Prostate gland (tissue), 2 donors: Measurements from ENCODE around the gene AKAP13. TPM values are rescaled to one million over a fixed set of nuclear protein-coding genes. Genes with fewer than 3 reads are reported as not detected.
A peak's percentile ranks its signal among the peaks of the same experiment; 100 is the strongest.

Experiments used
- DNase-seq: peaks from one replicate; pipeline ENCODE4 v3.0.0-alpha.2; 2019; ENCODE audit warnings: low spot score
- H3K27ac ChIP-seq, 2 donors: fragments of 200-600 bp; sonication (generic); 2 replicates each; pipeline ENCODE4 v1.5.1; 2017 to 2019
- H3K27me3 ChIP-seq: fragments of 200-600 bp; sonication (generic); replicated peaks from 2 replicates; pipeline ENCODE4 v1.5.1; 2019; ENCODE audit not compliant: insufficient read depth
- H3K36me3 ChIP-seq, 2 donors: fragments of 200-600 bp; sonication (generic); 1 replicate in 1 of 2; 2 replicates in 1 of 2; pipeline versions ENCODE4 v1.5.1 to v1.8.1; 2017 to 2019
- H3K4me1 ChIP-seq: fragments of 200-600 bp; sonication (generic); replicated peaks from 2 replicates; pipeline ENCODE4 v1.5.1; 2019
- H3K4me3 ChIP-seq, 2 donors: fragments of 200-600 bp; sonication (generic); 2 replicates each; pipeline ENCODE4 v1.5.1; 2017 to 2019
- H3K9me3 ChIP-seq: fragments of 200-600 bp; sonication (generic); 2 replicates; pipeline ENCODE4 v1.5.1; 2017
- CTCF ChIP-seq, 4 experiments: fragments of 200-600 bp in 2 of 4; fragments of 450-650 bp in 2 of 4; sonication (generic) in 2 of 4; IDR thresholded peaks; 1 replicate in 3 of 4; 2 replicates in 1 of 4; pipeline ENCODE4 v1.5.1; 2016 to 2019; ENCODE audit warnings: antibody characterized with exemption in 4 of 4, mild to moderate bottlenecking in 2 of 4, moderate library complexity in 2 of 4
- POLR2A ChIP-seq: fragments of 450-650 bp; IDR thresholded peaks from one replicate; pipeline ENCODE4 v1.6.1; 2016; ENCODE audit warnings: antibody characterized with exemption, mild to moderate bottlenecking
- POLR2AphosphoS5 ChIP-seq: sonication (generic); formaldehyde crosslinking; IDR thresholded peaks from one replicate; pipeline ENCODE4 v1.6.1; 2017; ENCODE audit warnings: antibody characterized with exemption
- WGBS: methylation state at CpG from one replicate; pipeline ENCODE4 v1.1.5; 2018; 5-methylcytosine and 5-hydroxymethylcytosine counted together
- intact Hi-C: fragments of 100-400 bp; cut with DNase I; formaldehyde crosslinking; loops from one replicate; pipeline ENCODE4 v1.14.2; 2022
- total RNA-seq, 2 donors: library from RNA; depleted of rRNA; stranded (reverse); fragments of >200 nt; gene quantifications; one replicate each; pipeline ENCODE4 v1.1.0, GENCODE V29; 2016

Gene AKAP13
- total RNA-seq, 2 donors from 2014 or later = 102 to 195 TPM

GRCh38 chr15:85750319-85751290 is 370.2 kb downstream of the AKAP13 start:
- 27% methylated on average over 27 of the region's 27 CpGs for WGBS
- intact Hi-C loops = loop anchor here (2.0 to 5.0 kb wide), 2 partner anchors 34 to 82 kb away; no protein-coding TSS in a partner anchor
- DNase-seq = peak; percentile 48
- Histone ChIP-seq H3K27ac (peak overlapping the region; percentile 65 to 70), H3K36me3 (no peaks in the 10 kb centered on the region), H3K4me3 (peak overlapping the region in 1 of 2 donors; percentile 1), H3K9me3 (no peaks in the 10 kb centered on the region), H3K4me1 (peaks cover 7% of the 10 kb centered on the region), H3K27me3 (no peaks in the 10 kb centered on the region)
- TF ChIP-seq POLR2AphosphoS5 (peak; percentile 60), CTCF (IDR thresholded peaks at IDR 0.05) (peak in 1 of 4 experiments; percentile 8), POLR2A (no peak)

- intact Hi-C loops = loop anchor here (2.0 to 5.0 kb wide), 2 partner anchors 33 to 81 kb away; no protein-coding TSS in a partner anchor
- Histone ChIP-seq H3K27me3 (no peaks in the 10 kb centered on the region), H3K4me3 (no peak overlapping the region), H3K4me1 (peaks cover 7% of the 10 kb centered on the region), H3K36me3 (no peaks in the 10 kb centered on the region), H3K9me3 (no peaks in the 10 kb centered on the region), H3K27ac (peak overlapping the region; percentile 65 to 70)
- no peak for TF ChIP-seq POLR2A
- DNase-seq = no peak
- 57% methylated on average over 15 of the region's 15 CpGs for WGBS
These were observed 371.1 kb downstream of the AKAP13 start for GRCh38 chr15:85751291-85752123.

GRCh38 chr15:85752124-85752475 is 371.7 kb downstream of the AKAP13 start:
- intact Hi-C loops = loop anchor here (5.0 kb wide), 1 partner anchor 80 kb away; no protein-coding TSS in a partner anchor
- TF ChIP-seq POLR2A (no peak), POLR2AphosphoS5 (no peak), CTCF (IDR thresholded peaks at IDR 0.05) (no peak)

GRCh38 chr15:85752491-85752961 is 372.1 kb downstream of the AKAP13 start:
- peak; percentile 76 for DNase-seq
- no peaks in the 10 kb centered on the region for H3K27me3 ChIP-seq
- H3K4me3 ChIP-seq = no peak overlapping the region
- H3K36me3 ChIP-seq = no peaks in the 10 kb centered on the region
- intact Hi-C loops = loop anchor here (5.0 kb wide), 1 partner anchor 80 kb away; no protein-coding TSS in a partner anchor
- H3K4me1 ChIP-seq = peaks cover 7% of the 10 kb centered on the region
- WGBS = 25% methylated on average over 7 of the region's 8 CpGs
- no peaks in the 10 kb centered on the region for H3K9me3 ChIP-seq
- TF ChIP-seq POLR2A (no peak), POLR2AphosphoS5 (peak; percentile 71)
- H3K27ac ChIP-seq = no peak overlapping the region

More at GRCh38 chr15:85752124-85752475, 371.7 kb downstream of the AKAP13 start:
- Histone ChIP-seq H3K36me3 (no peaks in the 10 kb centered on the region), H3K27ac (peak overlapping the region in 1 of 2 donors; percentile 65), H3K4me1 (peaks cover 7% of the 10 kb centered on the region), H3K27me3 (no peaks in the 10 kb centered on the region), H3K9me3 (no peaks in the 10 kb centered on the region), H3K4me3 (no peak overlapping the region)
- WGBS = 68% methylated on average over 15 of the region's 15 CpGs
- DNase-seq = no peak

- no peak overlapping the region for H3K4me3 ChIP-seq
- WGBS = 100% methylated on average over 1 of the region's 1 CpG
- peaks cover 7% of the 10 kb centered on the region for H3K4me1 ChIP-seq
- no peaks in the 10 kb centered on the region for H3K9me3 ChIP-seq
- DNase-seq = no peak
- H3K36me3 ChIP-seq = no peaks in the 10 kb centered on the region
- intact Hi-C loops = loop anchor here (5.0 kb wide), 1 partner anchor 79 kb away; no protein-coding TSS in a partner anchor
- no peak overlapping the region for H3K27ac ChIP-seq
- H3K27me3 ChIP-seq = no peaks in the 10 kb centered on the region
- TF ChIP-seq CTCF (IDR thresholded peaks at IDR 0.05) (no peak), POLR2AphosphoS5 (no peak), POLR2A (no peak)
These were observed 372.9 kb downstream of the AKAP13 start for GRCh38 chr15:85753261-85753660.
